GM12865 (cell line): Measurements from ENCODE around the gene HOXA3.

Source experiments
- DNase-seq: peaks from one replicate; pipeline ENCODE4 v3.0.0; 2010; ENCODE audit warnings: low read depth
- H3K4me3 ChIP-seq: 2 replicates; pipeline ENCODE4 v1.5.1; 2011; ENCODE audit warnings: mild to moderate bottlenecking, low read depth, low read length, control low read depth
- CTCF ChIP-seq: IDR thresholded peaks from 2 replicates; pipeline ENCODE4 v1.5.1; 2011; ENCODE audit warnings: low read length, control low read depth, low read depth, inconsistent platforms; ENCODE audit not compliant: insufficient read depth; ENCODE audit errors: missing control alignments

Gene HOXA3

GRCh38 chr7:27146491-27147198 lies 5.7 kb downstream of the HOXA3 start:
- TF ChIP-seq CTCF = no peak
- DNase-seq = no peak
- H3K4me3 ChIP-seq = no peak overlapping the region

- no peak for DNase-seq
- no peak for TF ChIP-seq CTCF
- no peak overlapping the region for H3K4me3 ChIP-seq
Observed at GRCh38 chr7:27145914-27146412, 6.4 kb downstream of the HOXA3 start.

- no peak overlapping the region for H3K4me3 ChIP-seq
- TF ChIP-seq CTCF = no peak
- no peak for DNase-seq
Observed at GRCh38 chr7:27145165-27145913, 7.0 kb downstream of the HOXA3 start.

- H3K4me3 ChIP-seq = no peak overlapping the region
- DNase-seq = no peak
Observed at GRCh38 chr7:27144781-27145164, 7.6 kb downstream of the HOXA3 start.

GRCh38 chr7:27143950-27144780 lies 8.2 kb downstream of the HOXA3 start:
- no peak overlapping the region for H3K4me3 ChIP-seq
- TF ChIP-seq CTCF = peak; percentile 57
- no peak for DNase-seq

More at GRCh38 chr7:27144781-27145164, 7.6 kb downstream of the HOXA3 start:
- no peak for TF ChIP-seq CTCF

- no peak for TF ChIP-seq CTCF
- H3K4me3 ChIP-seq = peak within 1 kb of the TSS; percentile 37
- peak; percentile 85 for DNase-seq
Observed at GRCh38 chr7:27143023-27143949, 9.1 kb downstream of the HOXA3 start, which contains the start of gene HOXA5. TSS of gene HOXA5 (minus strand) at chr7:27143681. CDS start at chr7:27143607, 74 bp downstream.
